Activated CD8-positive, alpha-beta memory T cell treated with anti-CD3 and anti-CD28 coated beads for 1 hour (primary cell): Measurements from ENCODE around the gene DLG2.

Experiments
- DNase-seq, 2 donors: peaks; one replicate each; pipeline ENCODE4 v3.0.0-alpha.2; 2020; ENCODE audit warnings: low read depth in 1 of 2; ENCODE audit errors: extremely low read depth in 1 of 2

DLG2 gene

DNA sequence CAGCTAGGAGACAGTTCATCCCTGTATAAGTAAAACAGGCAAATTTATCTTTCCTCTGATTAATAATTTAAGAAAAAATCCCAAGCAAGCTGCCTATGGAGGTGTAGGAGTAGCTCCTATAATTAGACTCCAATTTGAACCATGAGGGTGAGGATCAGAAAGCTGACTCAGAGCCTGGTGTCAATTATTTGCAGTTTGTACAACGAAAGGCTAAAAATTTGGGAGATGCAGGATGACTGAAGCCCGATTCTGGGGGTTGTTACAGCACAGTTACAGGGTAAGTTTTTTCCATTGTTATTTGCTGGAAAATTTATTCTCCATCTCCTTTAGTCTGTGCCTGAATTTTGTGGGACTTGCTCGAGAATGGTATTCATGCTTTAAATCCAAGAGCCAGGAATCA lies 1981.6 kb downstream of the DLG2 start:
- no peak for DNase-seq

DNA sequence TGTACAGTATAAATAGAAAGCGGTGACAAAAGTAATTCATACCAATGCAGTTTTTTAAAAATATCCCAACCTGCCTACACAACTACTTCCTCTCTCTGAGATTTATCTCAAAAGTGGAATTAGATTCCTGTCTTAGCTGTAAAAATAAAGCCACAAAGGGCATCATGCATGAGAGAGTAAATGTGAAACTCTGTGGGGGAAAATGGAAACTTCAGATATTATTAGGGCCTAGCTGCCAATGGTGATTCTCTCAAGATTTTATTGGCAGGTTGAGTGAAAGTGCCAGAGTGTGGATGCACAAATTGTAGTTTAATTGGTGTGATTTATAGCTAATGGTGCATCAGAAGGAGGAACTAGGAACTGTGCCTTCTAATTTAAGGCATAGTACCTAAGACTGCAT lies 1984.0 kb downstream of the DLG2 start:
- DNase-seq, result no peak

DNA sequence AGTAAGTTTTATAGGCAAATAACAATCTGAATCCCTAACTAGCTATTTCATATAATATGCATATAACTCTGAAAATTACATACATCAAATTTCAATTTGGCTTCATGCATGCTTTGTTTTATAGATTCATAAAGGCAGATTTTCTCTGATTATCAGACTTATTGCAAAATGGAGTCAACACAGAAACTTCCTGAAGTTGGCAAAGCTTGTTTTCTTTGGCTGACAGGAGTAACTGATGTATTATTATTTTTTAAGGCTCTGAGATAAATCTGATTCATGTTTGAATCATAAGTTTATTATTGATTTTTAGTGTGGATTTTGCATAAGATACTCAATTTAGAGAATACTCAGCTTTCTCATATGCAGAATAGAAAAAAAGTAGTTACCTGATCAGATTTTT lies 1984.6 kb downstream of the DLG2 start:
- DNase-seq, result no peak

DNA sequence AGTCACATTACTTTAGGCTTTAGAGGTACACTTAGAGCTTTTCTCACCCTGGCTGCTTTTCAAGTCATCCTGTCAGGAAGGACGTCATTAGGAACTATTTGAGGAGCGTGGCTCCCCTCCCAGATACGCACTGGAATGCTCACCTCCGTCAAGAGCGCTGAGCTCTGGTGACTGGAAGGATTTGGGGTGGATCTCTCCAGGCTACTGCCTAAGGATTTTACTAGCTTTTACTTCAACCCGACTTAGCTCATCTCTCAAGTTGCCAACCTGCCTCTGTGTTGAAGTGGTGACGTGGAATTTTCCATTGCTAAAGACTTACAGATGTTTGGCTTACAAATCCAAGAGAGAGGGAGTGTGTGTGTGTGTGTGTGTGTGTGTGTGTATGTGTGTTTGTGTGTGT lies 1985.6 kb downstream of the DLG2 start:
- DNase-seq, result no peak

DNA sequence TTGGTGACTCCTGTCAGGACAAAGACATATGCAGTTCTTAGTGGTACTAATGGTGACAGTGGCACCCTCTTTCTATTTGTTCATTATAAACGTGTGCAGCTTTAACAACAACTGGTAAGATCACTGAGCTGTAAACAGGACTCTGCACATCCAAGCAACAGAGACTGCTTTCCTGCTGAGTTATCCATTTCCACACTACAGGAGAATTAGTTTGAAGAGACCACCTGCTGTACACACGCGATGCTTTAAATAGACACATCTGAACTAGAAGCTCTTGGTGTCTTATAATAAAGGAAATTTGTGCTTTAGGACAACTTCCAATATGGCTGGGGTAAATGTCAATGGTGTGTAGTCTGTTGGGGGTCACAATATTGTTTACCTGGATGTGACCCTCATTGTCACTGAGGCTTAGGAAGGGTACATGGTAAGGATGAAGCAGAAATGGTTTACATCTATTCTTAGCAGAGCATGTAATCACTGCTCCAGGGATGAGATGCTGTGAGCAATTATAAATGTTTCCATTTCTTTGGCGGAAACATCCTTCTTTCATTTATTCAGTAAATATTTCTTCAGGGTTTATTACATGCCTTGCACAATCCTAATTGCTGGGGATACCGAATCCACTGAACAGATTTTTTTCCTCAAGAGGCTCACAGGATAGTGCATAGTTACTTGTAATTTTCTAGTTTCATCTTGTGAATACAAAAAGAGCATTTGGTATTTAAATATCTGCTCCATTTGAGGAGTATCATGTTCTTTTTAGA lies 1987.0 kb downstream of the DLG2 start:
- no peak for DNase-seq

DNA sequence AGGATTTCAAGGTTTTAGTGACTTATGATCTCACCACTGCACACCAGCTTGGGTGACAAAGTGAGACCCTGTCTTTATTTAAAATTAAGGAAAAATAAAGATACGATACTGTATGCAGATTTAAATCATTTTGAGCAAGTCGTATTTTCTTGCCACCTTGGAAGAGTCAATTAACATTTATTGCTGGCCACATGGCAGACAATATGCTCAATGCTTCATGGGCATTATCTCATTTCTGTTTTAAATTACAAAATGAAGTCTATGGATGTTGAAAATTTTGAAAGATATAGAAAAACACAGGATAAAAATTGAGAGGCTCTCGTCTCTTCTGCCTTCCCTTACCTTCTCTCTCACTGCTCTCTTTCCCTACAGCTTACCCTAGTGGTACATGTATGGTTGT lies 1992.0 kb downstream of the DLG2 start:
- DNase-seq, result no peak

DNA sequence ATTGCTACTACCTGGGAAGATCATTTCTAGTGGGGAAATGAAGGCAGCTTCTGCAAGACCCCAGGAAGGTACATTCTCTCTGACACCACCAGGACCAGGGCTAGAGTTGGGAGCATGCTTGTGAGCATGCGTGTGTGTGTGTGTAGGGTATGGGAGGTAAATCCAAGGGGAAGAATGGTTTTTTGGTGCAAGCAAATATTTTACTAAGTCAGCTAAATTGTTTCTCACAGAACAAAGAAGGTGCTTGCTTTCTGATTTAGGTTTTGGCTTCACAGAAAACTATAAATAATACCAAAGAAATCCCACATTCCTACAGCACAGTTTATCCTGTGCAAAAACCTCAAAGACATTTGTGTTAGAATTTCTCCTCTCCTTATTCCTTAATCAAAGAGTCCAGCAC lies 1996.9 kb downstream of the DLG2 start:
- no peak for DNase-seq

DNA sequence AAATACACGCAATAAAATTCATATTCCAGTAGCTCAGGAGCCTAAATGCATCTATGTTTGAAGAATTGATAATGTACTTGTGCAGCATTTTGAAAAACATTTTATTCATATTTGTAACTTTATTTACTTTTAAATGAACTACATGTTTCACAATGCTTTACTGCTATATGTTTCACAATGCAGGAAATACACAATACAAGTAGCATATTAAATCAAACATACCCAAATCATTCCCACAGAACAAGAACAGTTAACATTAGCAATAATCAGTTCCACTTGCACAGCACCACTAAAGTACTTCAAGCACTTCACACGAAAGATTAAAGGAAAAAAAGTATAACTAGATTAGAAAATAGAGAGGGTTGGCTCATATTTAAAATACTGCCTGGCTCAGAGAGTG lies 1997.4 kb downstream of the DLG2 start:
- no peak for DNase-seq

DNA sequence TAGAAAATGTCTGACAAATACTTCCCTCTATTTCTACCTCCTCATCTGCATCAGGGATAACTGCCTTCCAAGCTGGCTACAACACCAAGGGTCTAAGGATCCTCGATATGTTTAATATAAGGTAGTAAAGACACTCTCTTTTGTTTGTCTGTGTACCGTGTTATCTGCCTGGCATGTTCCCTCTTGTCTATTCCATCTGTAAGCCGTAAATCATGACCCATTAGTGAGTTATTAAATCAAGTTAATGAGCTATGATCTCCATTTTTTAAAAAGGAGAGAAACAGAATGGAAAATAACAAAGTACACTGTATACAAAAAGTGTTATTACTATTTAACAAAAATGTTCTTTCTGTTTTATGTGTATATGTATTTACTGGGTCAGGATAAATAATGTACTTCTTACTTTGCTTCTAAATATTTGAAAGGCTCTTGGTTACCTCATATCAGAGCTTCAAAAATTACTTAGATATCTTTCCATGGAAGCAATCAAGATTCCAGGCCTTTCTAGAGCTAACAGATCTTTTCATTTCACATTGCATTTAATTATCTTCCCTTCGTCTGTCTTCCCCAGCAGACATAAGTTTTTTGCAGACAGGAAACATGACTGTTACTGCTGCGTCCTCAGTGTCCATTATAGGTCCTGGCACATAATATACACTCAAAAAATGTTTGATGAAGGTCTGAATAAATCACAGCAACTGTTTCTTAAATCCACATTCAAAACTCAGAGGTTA lies 1998.4 kb downstream of the DLG2 start:
- no peak for DNase-seq

DNA sequence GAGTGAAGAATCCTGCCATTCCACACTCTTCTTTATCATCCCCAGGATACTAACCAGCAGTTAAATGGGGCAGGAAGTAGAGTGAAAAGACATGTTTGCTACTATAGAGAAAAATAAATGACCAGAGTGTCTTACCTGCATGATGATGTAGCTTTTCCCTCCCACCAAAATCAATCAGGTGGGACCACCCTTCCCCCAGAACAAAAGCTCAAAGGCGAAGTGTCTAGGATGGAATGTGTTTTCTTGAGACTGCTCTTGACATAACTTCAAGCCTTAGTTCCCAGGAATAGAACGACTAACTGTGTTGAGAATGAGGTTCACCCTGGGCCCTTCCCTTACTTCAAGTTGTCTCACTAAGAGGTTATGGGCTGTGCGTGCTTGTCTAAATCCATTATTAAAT lies 2001.8 kb downstream of the DLG2 start:
- DNase-seq, result no peak

DNA sequence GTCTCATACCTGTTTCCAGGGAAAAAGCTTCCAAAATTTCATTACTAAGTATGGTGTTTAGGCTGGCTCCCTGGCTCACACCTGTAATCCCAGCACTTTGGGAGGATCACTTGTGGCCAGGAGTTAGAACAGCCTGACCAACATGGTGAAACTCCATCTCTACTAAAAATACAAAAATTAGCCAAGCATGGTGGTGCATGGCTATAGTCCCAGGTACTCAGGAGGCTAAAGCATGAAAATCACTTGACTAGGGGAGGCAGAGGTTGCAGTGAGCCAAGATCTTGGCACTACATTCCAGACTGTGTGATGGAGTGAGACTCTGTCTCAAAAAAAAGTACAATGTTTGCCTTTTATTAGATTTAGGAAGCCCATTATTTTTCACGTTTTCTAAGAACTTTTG lies 2009.5 kb downstream of the DLG2 start:
- DNase-seq, result no peak

DNA sequence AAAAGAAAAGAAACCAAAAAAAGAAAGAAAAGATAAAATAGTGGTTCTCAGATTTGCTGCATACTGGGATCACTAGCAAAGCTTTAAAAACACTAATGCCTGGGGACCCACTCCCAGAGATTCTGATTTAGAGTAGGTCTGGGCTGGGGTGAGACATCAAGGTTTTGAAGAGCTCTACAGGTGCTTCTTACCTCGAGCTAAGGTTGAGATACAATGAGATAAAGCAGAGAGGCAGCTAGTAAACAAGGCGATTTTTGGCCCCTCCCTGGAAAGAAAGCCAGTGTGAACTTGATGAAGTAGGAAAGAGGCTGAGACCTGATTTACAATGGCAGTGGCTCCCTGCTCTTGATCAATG lies 2013.4 kb downstream of the DLG2 start:
- no peak for DNase-seq

DNA sequence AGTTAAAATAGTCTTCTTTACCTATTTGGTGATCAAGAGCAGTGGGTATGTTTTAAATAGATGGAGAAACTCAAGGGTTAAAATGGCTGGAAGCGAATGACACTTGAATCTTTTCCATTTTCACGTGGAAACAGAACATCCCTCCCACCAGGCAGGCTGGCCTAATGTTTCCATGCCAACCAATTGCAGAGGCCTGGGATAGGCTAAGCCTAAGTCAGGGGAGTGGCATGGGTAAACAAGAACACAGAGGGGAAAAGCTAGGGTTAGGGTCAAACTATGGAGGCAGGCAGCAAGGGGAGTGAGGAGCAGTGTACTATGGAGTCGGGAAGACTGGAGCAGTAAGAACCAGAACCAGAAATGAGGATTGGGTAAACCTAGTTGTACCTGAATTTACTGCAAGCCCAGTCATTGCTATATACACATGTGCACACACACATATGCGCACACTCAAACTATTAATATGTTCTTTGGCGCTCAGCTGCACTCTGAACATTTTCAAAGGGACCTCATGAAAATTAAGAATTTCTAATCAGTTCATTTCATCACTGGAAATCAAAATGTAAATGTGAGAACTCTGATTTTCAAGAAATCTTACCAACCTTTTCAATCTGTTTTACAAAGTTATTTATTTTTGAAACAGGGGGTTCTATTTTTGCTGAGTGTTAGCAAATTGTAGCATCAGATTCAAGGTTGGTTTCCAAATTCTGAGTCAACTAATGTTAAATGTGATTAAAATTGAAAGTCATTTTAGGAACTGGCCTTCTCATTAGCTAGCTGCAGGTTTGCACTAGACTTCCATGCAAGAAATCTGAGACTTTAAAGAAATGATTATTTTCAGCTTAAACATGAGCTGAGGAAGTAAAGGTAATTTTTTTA lies 2014.0 kb downstream of the DLG2 start:
- DNase-seq, result no peak

DNA sequence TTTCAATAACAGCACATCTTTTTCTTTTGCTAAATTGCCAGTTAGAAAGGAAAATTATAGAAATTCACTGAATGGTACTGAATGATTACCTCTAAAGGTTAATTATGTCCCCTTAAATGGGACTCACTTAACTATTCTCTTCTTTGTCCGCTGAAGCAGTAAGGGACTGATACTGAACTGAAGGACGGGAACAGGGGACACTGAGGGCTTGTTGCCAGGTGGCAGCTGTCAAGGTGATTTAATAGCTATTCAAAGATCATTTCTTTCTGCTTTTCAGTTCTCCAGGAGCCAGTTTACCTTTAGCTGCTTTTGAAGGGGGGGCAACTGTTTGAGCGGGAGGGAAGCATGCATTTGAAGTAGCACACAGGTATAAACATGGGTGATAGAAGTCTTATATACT lies 2015.5 kb downstream of the DLG2 start:
- DNase-seq, result no peak

DNA sequence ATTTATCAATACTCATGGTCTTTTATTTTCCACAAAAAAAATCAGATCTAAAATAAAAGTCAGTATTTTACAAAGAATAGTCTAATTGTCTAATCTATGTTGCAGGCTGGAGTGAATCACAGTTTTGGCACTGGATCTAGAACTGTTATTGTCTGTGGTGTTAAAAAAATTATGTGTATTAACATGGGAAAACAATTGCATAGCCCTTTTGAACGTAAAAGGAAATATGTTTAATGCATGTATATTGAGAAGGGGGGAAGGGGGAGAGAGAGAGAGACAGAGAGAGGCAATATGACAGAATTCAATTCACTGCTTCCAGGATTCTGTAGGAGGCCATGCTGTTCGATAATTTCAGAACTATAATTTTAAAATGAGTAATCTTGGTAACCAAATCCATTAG lies 2016.1 kb downstream of the DLG2 start:
- DNase-seq, result no peak

DNA sequence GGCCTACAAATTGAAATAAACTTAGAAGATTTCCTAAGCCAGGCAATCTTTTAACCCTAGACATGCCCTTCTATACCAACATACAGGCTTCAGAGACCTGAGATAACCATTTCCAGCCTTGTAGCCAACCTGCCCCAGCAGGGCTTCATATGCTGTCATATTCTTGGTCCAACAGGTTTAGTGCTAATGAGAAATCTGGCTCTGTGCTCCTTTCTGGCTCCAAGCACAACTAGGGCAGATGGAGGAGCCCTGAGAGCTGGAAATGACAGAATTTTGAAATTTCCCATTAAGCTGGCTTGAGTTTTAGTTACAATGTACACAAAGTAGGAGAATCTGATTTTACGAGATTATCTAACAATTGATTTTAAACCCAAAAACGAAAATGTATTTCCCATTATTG lies 2018.0 kb downstream of the DLG2 start:
- no peak for DNase-seq

DNA sequence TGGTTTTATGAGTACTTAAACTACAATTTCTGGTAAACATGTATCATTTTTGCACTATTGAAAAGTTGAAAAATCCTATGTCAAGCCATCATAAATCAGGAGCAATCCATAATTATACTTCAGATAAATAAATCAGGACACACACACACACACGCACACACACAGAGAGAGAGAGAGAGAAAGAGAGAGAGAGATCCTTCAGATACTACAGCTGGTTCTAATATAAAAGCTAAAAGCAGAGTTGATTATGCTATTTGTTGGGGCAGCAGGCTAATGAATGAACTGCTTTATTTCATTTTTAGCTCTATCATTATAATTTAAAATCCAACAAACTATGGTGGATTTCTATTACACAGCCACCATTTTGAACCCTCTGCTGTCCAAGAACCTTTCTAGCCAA lies 2018.6 kb downstream of the DLG2 start:
- DNase-seq, result no peak

DNA sequence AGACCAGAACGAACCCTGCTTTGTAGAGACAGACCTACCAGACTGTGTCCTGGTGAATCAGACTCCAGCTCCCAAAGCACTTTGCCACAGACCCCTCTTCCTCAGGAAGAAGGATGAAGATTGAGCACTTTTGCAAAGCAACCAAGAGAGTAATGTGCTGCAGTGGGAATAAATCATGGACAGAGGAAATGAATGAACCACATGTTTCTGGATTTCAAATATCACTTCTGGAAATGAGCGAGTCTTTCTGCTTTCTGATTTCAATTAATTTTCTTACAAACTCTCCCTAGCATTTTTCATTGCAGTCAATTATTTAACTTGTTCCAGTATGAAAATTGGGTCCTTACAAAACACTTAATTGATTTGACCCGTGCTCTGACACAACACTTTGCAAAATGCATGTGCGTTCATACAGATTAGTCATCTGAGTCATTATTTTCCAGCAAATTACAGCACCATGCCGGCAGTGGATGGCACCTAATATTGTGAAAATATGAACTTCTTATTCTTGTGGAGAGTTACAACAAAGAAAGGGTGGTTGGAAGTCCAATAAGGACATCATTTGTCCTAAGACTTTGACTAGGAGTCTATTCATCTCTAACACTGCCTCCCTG lies 2025.1 kb downstream of the DLG2 start:
- no peak for DNase-seq

DNA sequence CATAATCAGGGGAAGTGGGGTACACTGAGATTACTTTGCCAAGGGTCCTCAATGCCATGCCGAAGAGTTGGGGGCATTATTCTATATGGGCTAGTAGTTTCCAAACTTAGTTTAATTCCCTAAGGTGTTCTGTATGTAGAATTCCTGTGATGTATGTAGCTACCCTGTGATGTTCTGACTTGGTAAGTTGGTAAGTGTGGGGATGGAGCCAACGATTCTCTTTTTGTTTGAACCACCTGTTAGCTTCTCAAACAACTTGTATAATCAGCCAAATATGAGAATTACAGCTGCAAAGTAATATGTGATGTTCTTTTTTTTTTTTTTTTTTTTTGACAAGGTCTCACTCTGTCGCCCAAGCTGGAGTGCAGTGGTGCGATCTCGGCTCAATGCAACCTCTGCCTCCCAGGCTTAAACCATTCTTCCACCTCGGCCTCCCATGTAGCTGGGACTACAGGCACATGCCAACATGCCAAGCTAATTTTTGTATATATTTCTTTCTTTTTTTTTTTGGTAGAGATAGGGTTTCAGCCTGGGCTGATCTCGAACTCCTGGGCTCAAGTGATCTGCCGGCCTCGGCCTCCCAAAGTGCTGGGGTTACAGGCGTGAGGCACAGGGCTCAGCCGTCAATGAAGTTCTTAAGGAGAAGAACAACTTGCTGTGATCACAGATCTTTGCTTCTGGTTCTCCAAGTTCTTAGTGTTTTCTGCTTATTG lies 2025.8 kb downstream of the DLG2 start:
- DNase-seq, result no peak

DNA sequence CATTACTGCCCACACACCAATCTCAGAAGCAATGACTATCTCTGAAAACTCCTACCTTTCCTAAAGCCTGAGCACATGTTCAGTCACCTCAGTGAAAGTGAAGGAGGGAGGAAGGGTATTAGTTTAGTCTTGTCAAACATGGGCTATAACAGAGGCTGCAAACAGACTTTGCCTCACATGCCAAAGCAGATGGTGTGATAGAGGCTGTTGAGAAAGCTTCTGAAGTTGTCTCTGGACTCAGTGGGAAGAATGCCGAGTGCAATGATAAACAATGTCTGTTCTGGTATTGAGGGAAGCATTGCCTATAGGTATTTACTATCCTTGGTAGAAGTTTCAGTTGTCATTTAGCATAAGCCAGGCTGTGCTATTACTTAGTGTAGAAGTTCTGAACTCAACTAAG lies 2026.5 kb downstream of the DLG2 start:
- DNase-seq, result no peak

DNA sequence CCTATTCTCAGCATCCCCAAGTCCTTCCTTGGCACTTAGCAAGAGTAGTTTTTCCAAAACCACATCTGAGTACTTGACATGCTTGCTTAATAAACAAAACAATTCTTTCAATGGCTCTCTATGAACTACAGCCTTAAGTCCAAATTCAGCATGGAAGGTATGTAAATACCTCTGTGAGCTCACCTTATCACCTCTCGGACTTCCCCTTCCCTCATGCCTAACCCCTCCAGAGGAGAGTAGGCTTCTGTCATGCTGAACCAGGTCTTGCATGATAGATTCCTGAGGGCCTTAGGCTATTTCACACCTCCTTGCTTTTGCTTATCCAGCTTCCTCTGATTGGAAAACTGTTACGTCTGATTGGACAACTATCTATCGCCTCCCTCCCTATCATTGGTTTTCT lies 2028.1 kb downstream of the DLG2 start:
- no peak for DNase-seq
